ENCODE measurements around the gene PTP4A1. TPM values are rescaled to one million over a fixed set of nuclear protein-coding genes. Genes with fewer than 3 reads are reported as not detected.
A peak's percentile ranks its signal among the peaks of the same experiment; 100 is the strongest.
"Not testable (repeated sequence)": the region's sequence is repeated elsewhere in the genome, so short reads cannot be mapped to it uniquely, and the experiment has no call there.

The PTP4A1 gene
- polyA plus RNA-seq (2013, experiment 1 of 2; ENCODE audit: insufficient read length): 66.0 TPM
- 66.9 TPM for polyA plus RNA-seq (2013, experiment 2 of 2; ENCODE audit: insufficient read length)

- peak; percentile 97 for DNase-seq
Measured at GRCh38 chr6:63572044-63572746, at the start of gene PTP4A1, which contains the start of gene LOC128125822. Gene PTP4A1, plus strand, starts transcription at chr6:63572480. Its CDS starts 4,401 bp downstream, at chr6:63576881. Gene LOC128125822, plus strand, starts transcription at chr6:63572480.

GRCh38 chr6:63522911-63523287 lies 49.4 kb upstream of the PTP4A1 start:
- not testable (repeated sequence) for DNase-seq

- no peak for DNase-seq
Measured at GRCh38 chr6:63523630-63524029, 48.6 kb upstream of the PTP4A1 start.

GRCh38 chr6:63525186-63525878 lies 46.9 kb upstream of the PTP4A1 start:
- DNase-seq: no peak

GRCh38 chr6:63526931-63527330 lies 45.3 kb upstream of the PTP4A1 start:
- no peak for DNase-seq

- DNase-seq: peak; percentile 89
Measured at GRCh38 chr6:63527658-63528514, 44.4 kb upstream of the PTP4A1 start.

GRCh38 chr6:63529498-63529897 lies 42.8 kb upstream of the PTP4A1 start:
- no peak for DNase-seq

GRCh38 chr6:63530182-63530581 lies 42.1 kb upstream of the PTP4A1 start:
- DNase-seq: no peak

GRCh38 chr6:63530991-63531390 lies 41.3 kb upstream of the PTP4A1 start:
- no peak for DNase-seq

- no peak for DNase-seq
Measured at GRCh38 chr6:63533026-63533425, 39.3 kb upstream of the PTP4A1 start.

GRCh38 chr6:63533952-63534351 lies 38.3 kb upstream of the PTP4A1 start:
- no peak for DNase-seq

GRCh38 chr6:63537201-63537958 lies 34.9 kb upstream of the PTP4A1 start:
- peak; percentile 29 for DNase-seq

- DNase-seq: no peak
Measured at GRCh38 chr6:63537959-63538300, 34.4 kb upstream of the PTP4A1 start.

GRCh38 chr6:63538550-63538949 lies 33.7 kb upstream of the PTP4A1 start:
- no peak for DNase-seq

- no peak for DNase-seq
Measured at GRCh38 chr6:63543001-63543400, 29.3 kb upstream of the PTP4A1 start.

GRCh38 chr6:63543982-63544381 lies 28.3 kb upstream of the PTP4A1 start:
- no peak for DNase-seq

- no peak for DNase-seq
Measured at GRCh38 chr6:63546236-63546635, 26.0 kb upstream of the PTP4A1 start.

- DNase-seq: no peak
Measured at GRCh38 chr6:63546697-63547096, 25.6 kb upstream of the PTP4A1 start.

GRCh38 chr6:63549076-63549475 lies 23.2 kb upstream of the PTP4A1 start:
- DNase-seq: no peak

- DNase-seq: no peak
Measured at GRCh38 chr6:63553208-63553607, 19.1 kb upstream of the PTP4A1 start.

GRCh38 chr6:63553900-63554299 lies 18.4 kb upstream of the PTP4A1 start:
- DNase-seq: no peak

GRCh38 chr6:63554782-63555181 lies 17.5 kb upstream of the PTP4A1 start:
- DNase-seq: no peak

Measured in fibroblast of skin of back (primary cell).